A673 (cell line): ENCODE measurements around the gene SLC24A4. TPM values are rescaled to one million over a fixed set of nuclear protein-coding genes. Genes with fewer than 3 reads are reported as not detected.

Experiments
- BruUV-seq: library from RNA; stranded (reverse); fragments of 400-500 nt; replicated peaks from 2 replicates; lab custom pipeline; 2021; lab: Mats Ljungman, UMichigan
- CTCF ChIA-PET: fragments of 300-600 bp; sonication (Branson Sonifier 250); formaldehyde crosslinking; loops from one replicate; lab custom pipeline; 2022; ENCODE audit warnings: antibody characterized with exemption; lab: Charles Lee
- POLR2A ChIA-PET: fragments of 300-600 bp; sonication (Branson Sonifier 250); formaldehyde crosslinking; loops from one replicate; lab custom pipeline; 2022; ENCODE audit warnings: antibody characterized with exemption; ENCODE audit not compliant: low non-redundant PET; lab: Charles Lee
- DNase-seq: peaks from one replicate; pipeline ENCODE4 v3.0.0-alpha.2; 2015; ENCODE audit warnings: low spot score
- H3K27ac ChIP-seq: fragments of 200-600 bp; sonication (generic); 2 replicates; pipeline ENCODE4 v1.5.1; 2016; ENCODE audit warnings: mixed run types, low read depth, mild to moderate bottlenecking, mixed read lengths, antibody characterized with exemption, low read length; ENCODE audit not compliant: poor library complexity, severe bottlenecking
- H3K27me3 ChIP-seq: fragments of 200-600 bp; sonication (generic); replicated peaks from 2 replicates; pipeline ENCODE4 v1.6.1; 2017; ENCODE audit warnings: mixed run types, low read depth, mild to moderate bottlenecking, mixed read lengths, antibody characterized with exemption, low read length; ENCODE audit not compliant: insufficient read depth, poor library complexity
- H3K36me3 ChIP-seq: fragments of 200-600 bp; sonication (generic); 2 replicates; pipeline ENCODE4 v1.6.1; 2016; ENCODE audit warnings: mixed run types, mild to moderate bottlenecking, mixed read lengths, antibody characterized with exemption, low read length; ENCODE audit not compliant: insufficient read depth, poor library complexity, severe bottlenecking
- H3K4me1 ChIP-seq: fragments of 200-600 bp; sonication (generic); 2 replicates; pipeline ENCODE4 v1.6.1; 2017; ENCODE audit warnings: mixed run types, mild to moderate bottlenecking, mixed read lengths, antibody characterized with exemption, low read length; ENCODE audit not compliant: insufficient read depth, poor library complexity, severe bottlenecking
- H3K4me3 ChIP-seq: fragments of 200-600 bp; sonication (generic); 2 replicates; pipeline ENCODE4 v1.5.1; 2016; ENCODE audit warnings: low read depth, mixed run types, mild to moderate bottlenecking, mixed read lengths, low read length; ENCODE audit not compliant: poor library complexity, severe bottlenecking
- H3K9me3 ChIP-seq: fragments of 200-600 bp; sonication (generic); 2 replicates; pipeline ENCODE4 v1.6.1; 2016; ENCODE audit warnings: mixed run types, low read depth, mild to moderate bottlenecking, mixed read lengths, antibody characterized with exemption, low read length; ENCODE audit not compliant: poor library complexity, severe bottlenecking
- CTCF ChIP-seq: fragments of 300-800, 200-600 bp; sonication (generic); conservative IDR thresholded peaks from 2 replicates; pipeline ENCODE4 v1.5.1; 2017; ENCODE audit warnings: low read depth, mild to moderate bottlenecking, antibody characterized with exemption, low read length, moderate library complexity, mixed read lengths
- EZH2 ChIP-seq: fragments of 200-600 bp; sonication (generic); IDR thresholded peaks from 2 replicates; pipeline ENCODE4 v1.6.1; 2017; ENCODE audit warnings: borderline replicate concordance, low read depth, mild to moderate bottlenecking, mixed read lengths, antibody characterized with exemption, low read length; ENCODE audit not compliant: poor library complexity, severe bottlenecking
- intact Hi-C: fragments of 100-400 bp; cut with micrococcal nuclease; formaldehyde crosslinking; loops from one replicate; pipeline ENCODE4 v1.10.0; 2022; ENCODE audit not compliant: unreplicated experiment
- total RNA-seq: library from RNA; stranded (reverse); gene quantifications from 2 replicates; pipeline ENCODE4 v1.2.3, GENCODE V29; 2021

The SLC24A4 gene
- total RNA-seq, 1 experiment from 2014 or later = 0.15 TPM

- POLR2A ChIA-PET = no interaction called here
- no peaks in the 10 kb centered on the region for H3K4me1 ChIP-seq
- CTCF ChIA-PET = no interaction called here
- no peaks in the 10 kb centered on the region for H3K9me3 ChIP-seq
- intact Hi-C loops = no loop called here
- H3K4me3 ChIP-seq = no peak overlapping the region
- H3K27me3 ChIP-seq = no peaks in the 10 kb centered on the region
- H3K27ac ChIP-seq = no peak overlapping the region
- no peak for TF ChIP-seq CTCF
- no peak for TF ChIP-seq EZH2
- no TSS peak for BruUV-seq
- DNase-seq = peak; percentile 50
- no peaks in the 10 kb centered on the region for H3K36me3 ChIP-seq
These were observed 217.6 kb downstream of the SLC24A4 start for GRCh38 chr14:92540472-92541048.

- intact Hi-C loops = no loop called here
- no peak overlapping the region for H3K27ac ChIP-seq
- no peaks in the 10 kb centered on the region for H3K27me3 ChIP-seq
- DNase-seq = no peak
- CTCF ChIA-PET = no interaction called here
- POLR2A ChIA-PET = interaction anchor here (0.6 kb wide), 1 partner anchor 24 kb away, joined by 6 read pairs; no protein-coding TSS in a partner anchor
- no TSS peak for BruUV-seq
- H3K36me3 ChIP-seq = no peaks in the 10 kb centered on the region
- H3K9me3 ChIP-seq = no peaks in the 10 kb centered on the region
- no peak overlapping the region for H3K4me3 ChIP-seq
- H3K4me1 ChIP-seq = no peaks in the 10 kb centered on the region
- TF ChIP-seq CTCF = no peak
- TF ChIP-seq EZH2 = no peak
These were observed 220.0 kb downstream of the SLC24A4 start for GRCh38 chr14:92542766-92543554.

GRCh38 chr14:92544051-92544720 is 221.2 kb downstream of the SLC24A4 start:
- ChIA-PET POLR2A (interaction anchor here (0.6 kb wide), 1 partner anchor 204 kb away, joined by 10 read pairs; the partner anchor contains the start of gene LGMN), CTCF (interaction anchor here (0.7 kb wide), 1 partner anchor 114 kb away, joined by 4 read pairs; no protein-coding TSS in a partner anchor)
- Histone ChIP-seq H3K4me1 (no peaks in the 10 kb centered on the region), H3K27ac (no peak overlapping the region), H3K36me3 (no peaks in the 10 kb centered on the region), H3K4me3 (no peak overlapping the region), H3K27me3 (no peaks in the 10 kb centered on the region), H3K9me3 (no peaks in the 10 kb centered on the region)
- intact Hi-C loops = no loop called here
- no TSS peak for BruUV-seq
- no peak for DNase-seq
- no peak for TF ChIP-seq EZH2
- no peak for TF ChIP-seq CTCF
